Loucy (cell line): ENCODE data around the gene C7orf33.
A peak's percentile ranks its signal among the peaks of the same experiment; 100 is the strongest.

Source experiments
- CTCF ChIP-seq: fragments of 200-600 bp; sonication (generic); conservative IDR thresholded peaks from 2 replicates; pipeline ENCODE4 v1.5.1; 2014; ENCODE audit warnings: mild to moderate bottlenecking, antibody characterized with exemption, low read length
- EZH2phosphoT487 ChIP-seq: fragments of 200-600 bp; IDR thresholded peaks from 2 replicates; pipeline ENCODE4 v1.6.1; 2018; ENCODE audit warnings: antibody characterized with exemption, mild to moderate bottlenecking, moderate library complexity, borderline replicate concordance

- TF ChIP-seq CTCF, result peak; percentile 94
- no peak for TF ChIP-seq EZH2phosphoT487
These were observed 14.7 kb upstream of the C7orf33 start for GRCh38 chr7:148575640-148576411.
